K562 (cell line): ENCODE results near the gene CIART. TPM values are rescaled to one million over a fixed set of nuclear protein-coding genes. Genes with fewer than 3 reads are reported as not detected.
A peak's percentile ranks its signal among the peaks of the same experiment; 100 is the strongest.

Source experiments
- ATAC-seq: fragments of 200-7000 bp; cut with Tn5 transposase; 3 replicates; pipeline ENCODE4 v1.9.1; 2020; ENCODE audit warnings: moderate library complexity
- BruUV-seq: library from RNA; stranded (reverse); fragments of 400-500 nt; replicated peaks from 2 replicates; lab custom pipeline; 2021; lab: Mats Ljungman, UMichigan
- CTCF ChIA-PET: fragments of 300-600 bp; formaldehyde crosslinking; extraction: SDS; loops from one replicate; lab custom pipeline; 2021; ENCODE audit warnings: low intra/inter-chr PET ratio; lab: Yijun Ruan, JAX
- POLR2A ChIA-PET: fragments of 300-600, 350-650 bp; sonication (Branson Sonifier 250); formaldehyde crosslinking; extraction: SDS; loops from one replicate; lab custom pipeline; 2021; ENCODE audit warnings: antibody characterized with exemption, inconsistent platforms; lab: Yijun Ruan, JAX
- DNase-seq, 4 experiments: peaks; one replicate each; pipeline versions ENCODE4 v3.0.0 to v3.0.0-alpha.2; 2011 to 2018; ENCODE audit warnings: low spot score in 3 of 4, mixed read lengths in 3 of 4; ENCODE audit errors: extremely low read depth in 1 of 4
- FAIRE-seq: peaks from 2 replicates; lab custom pipeline; 2011; peaks lifted over from hg19 to GRCh38; lab: Jason Lieb, UNC
- H2AFZ ChIP-seq: 2 replicates; pipeline ENCODE4 v1.6.0; 2011; ENCODE audit warnings: low read depth, low read length, control low read depth, inconsistent platforms
- H3K27ac ChIP-seq: fragments of 200-600 bp; 3 replicates; pipeline ENCODE4 v1.8.0; 2011; ENCODE audit warnings: low read depth, mild to moderate bottlenecking, control low read depth, inconsistent platforms, low read length, moderate library complexity, mixed read lengths; ENCODE audit errors: extremely low read depth
- H3K27me3 ChIP-seq, 2 experiments: fragments of 300-600 bp in 1 of 2; 2 replicates in 1 of 2; 3 replicates in 1 of 2; pipeline versions ENCODE4 v1.6.0 to v1.8.0; 2011; ENCODE audit warnings: inconsistent platforms in 2 of 2, low read length in 2 of 2, mild to moderate bottlenecking in 1 of 2, mixed read lengths in 1 of 2, moderate library complexity in 1 of 2; ENCODE audit not compliant: control insufficient read depth in 2 of 2, insufficient read depth in 2 of 2
- H3K36me3 ChIP-seq: fragments of 300-600 bp; 3 replicates; pipeline ENCODE4 v1.8.0; 2011; ENCODE audit warnings: mild to moderate bottlenecking, low read length, inconsistent platforms; ENCODE audit not compliant: control insufficient read depth, insufficient read depth
- H3K4me1 ChIP-seq, 2 experiments: fragments of 200-600 bp in 1 of 2; replicated peaks in 1 of 2; 2 replicates in 1 of 2; 3 replicates in 1 of 2; pipeline versions ENCODE4 v1.5.1 to v1.8.0; 2011; ENCODE audit warnings: inconsistent platforms in 2 of 2, low read length in 2 of 2, mild to moderate bottlenecking in 1 of 2, mixed read lengths in 1 of 2, moderate library complexity in 1 of 2; ENCODE audit not compliant: control insufficient read depth in 2 of 2, insufficient read depth in 2 of 2
- H3K4me2 ChIP-seq: 2 replicates; pipeline ENCODE4 v1.6.1; 2011; ENCODE audit warnings: low read length, control low read depth, inconsistent platforms, mixed read lengths; ENCODE audit not compliant: insufficient read depth
- H3K4me3 ChIP-seq: fragments of 200-600 bp; sonication (generic), shearing (Covaris generic); 2 replicates; pipeline ENCODE4 v1.5.1; 2016; ENCODE audit warnings: control low read depth, inconsistent platforms
- H3K79me2 ChIP-seq: fragments of 200-600 bp; 3 replicates; pipeline ENCODE4 v1.8.0; 2011; ENCODE audit warnings: low read length, inconsistent platforms; ENCODE audit not compliant: control insufficient read depth, insufficient read depth
- H3K9ac ChIP-seq, 2 experiments: 2 replicates each; pipeline versions ENCODE4 v1.6.0 to v1.6.1; 2011; ENCODE audit warnings: low read depth in 2 of 2, low read length in 2 of 2, control low read depth in 1 of 2, inconsistent platforms in 1 of 2, mild to moderate bottlenecking in 1 of 2, mixed read lengths in 1 of 2; ENCODE audit not compliant: insufficient read depth in 1 of 2
- H3K9me1 ChIP-seq: one replicate; pipeline ENCODE4 v1.6.0; 2011; ENCODE audit warnings: inconsistent platforms, mild to moderate bottlenecking, low read length, moderate library complexity; ENCODE audit not compliant: control insufficient read depth, insufficient read depth
- H3K9me3 ChIP-seq: replicated peaks from 2 replicates; pipeline ENCODE4 v1.5.1; 2011; ENCODE audit warnings: low read depth, low read length, inconsistent platforms; ENCODE audit not compliant: control insufficient read depth, insufficient read depth
- H4K20me1 ChIP-seq: replicated peaks from 2 replicates; pipeline ENCODE4 v1.6.1; 2011; ENCODE audit warnings: low read length, inconsistent platforms, mixed read lengths; ENCODE audit not compliant: control insufficient read depth, insufficient read depth
- FOSL1 ChIP-seq: fragments of 200-800 bp; sonication (Bioruptor generic); conservative IDR thresholded peaks from 2 replicates; pipeline ENCODE4 v1.6.1; 2016; ENCODE audit warnings: missing genetic modification characterization, missing compliant biosample characterization
- FOXJ3 ChIP-seq: sonication (generic); formaldehyde crosslinking; IDR thresholded peaks from 2 replicates; pipeline ENCODE4 v1.4.0; 2020; ENCODE audit warnings: mild to moderate bottlenecking, missing genetic modification reagents
- GABPA ChIP-seq: fragments of 200-800 bp; sonication (Bioruptor generic); conservative IDR thresholded peaks from 2 replicates; pipeline ENCODE4 v1.6.1; 2016; ENCODE audit warnings: low read depth, missing genetic modification characterization, missing compliant biosample characterization
- SMARCE1 ChIP-seq: fragments of 450-650 bp; IDR thresholded peaks from 2 replicates; pipeline ENCODE4 v1.7.1; 2016; ENCODE audit warnings: mild to moderate bottlenecking
- SREBF1 ChIP-seq: fragments of 150-350 bp; IDR thresholded peaks from 2 replicates; pipeline ENCODE4 v1.6.1; 2014; ENCODE audit warnings: antibody characterized with exemption, low read depth, low read length, borderline replicate concordance
- SRSF3 ChIP-seq: fragments of 200-400 bp; formaldehyde crosslinking; IDR thresholded peaks from 2 replicates; pipeline ENCODE4 v1.6.1; 2016; ENCODE audit warnings: mild to moderate bottlenecking, low read length, moderate library complexity; ENCODE audit not compliant: insufficient read depth
- SRSF7 ChIP-seq: fragments of 200-400 bp; formaldehyde crosslinking; optimal IDR thresholded peaks from 2 replicates; pipeline ENCODE3; 2017; ENCODE audit warnings: mild to moderate bottlenecking, low read depth, low read length
- ZNF57 ChIP-seq: fragments of 450-650 bp; formaldehyde crosslinking; IDR thresholded peaks from 2 replicates; pipeline ENCODE4 v1.4.0; 2020; ENCODE audit warnings: mild to moderate bottlenecking, moderate library complexity
- WGBS: fragments of 100-300 bp; shearing (Covaris generic); methylation state at CpG from one replicate; pipeline ENCODE4 v1.1.6; 2016; ENCODE audit warnings: low coverage, mixed read lengths; ENCODE audit not compliant: insufficient coverage; ENCODE audit errors: missing lambda C conversion rate; 5-methylcytosine and 5-hydroxymethylcytosine counted together
- in situ Hi-C: fragments of 300-500 bp; cut with MboI; formaldehyde crosslinking; loops from 4 replicates; pipeline ENCODE4 v1.15.0; 2018; ENCODE audit warnings: inconsistent platforms, mixed read lengths
- intact Hi-C: fragments of 100-400 bp; cut with micrococcal nuclease; formaldehyde crosslinking; loops from 2 replicates; pipeline ENCODE4 v1.14.2; 2022
- polyA plus RNA-seq, 8 experiments: library from polyadenylated mRNA; depleted of rRNA in 4 of 8; stranded (reverse) in 5 of 8; unstranded in 3 of 8; fragments of >200 nt; fragmentation: Nextera tagmentation in 2 of 8; fragmentation: Illumina TruSeq in 1 of 8; extraction: Ambion mirVana in 2 of 8; extraction: Trizol in 1 of 8; gene quantifications; 2 replicates each; pipeline versions ENCODE4 v1.2.1 to v1.2.3, GENCODE V29; 2011 to 2014; ENCODE audit warnings: inconsistent platforms in 1 of 8, missing spikeins in 1 of 8
- total RNA-seq, 7 experiments: library from RNA; depleted of rRNA in 6 of 7; stranded (reverse); fragments of >200 nt in 6 of 7; fragmentation: Illumina TruSeq in 2 of 7; extraction: Trizol in 2 of 7; gene quantifications; 2 replicates each; pipeline versions ENCODE4 v1.2.1 to v1.2.3, GENCODE V29; 2011 to 2021; ENCODE audit warnings: low replicate concordance in 1 of 7
- TF ChIP-seq, protein P1 (sequence below): fragments of 450-650 bp; formaldehyde crosslinking; IDR thresholded peaks from 2 replicates; pipeline ENCODE4 v1.4.0; 2022; ENCODE audit warnings: missing genetic modification characterization
- TF ChIP-seq, protein P2 (sequence below): sonication (generic); formaldehyde crosslinking; IDR thresholded peaks from 2 replicates; pipeline ENCODE4 v1.8.1; 2023; ENCODE audit warnings: mild to moderate bottlenecking, missing genetic modification reagents
- TF ChIP-seq, protein P3 (sequence below): sonication (generic); formaldehyde crosslinking; IDR thresholded peaks from 2 replicates; pipeline ENCODE4 v1.8.1; 2023; ENCODE audit warnings: mild to moderate bottlenecking, missing genetic modification reagents
- TF ChIP-seq, protein P4 (sequence below): fragments of 450-650 bp; formaldehyde crosslinking; IDR thresholded peaks from 2 replicates; pipeline ENCODE4 v1.4.0; 2020; ENCODE audit warnings: mild to moderate bottlenecking, mixed read lengths

CIART gene
- total and polyA plus RNA-seq, 9 of the 15 experiments (the other 6 are each of a cell fraction or from before 2014, with no cell fraction given) = 0.07 to 0.35 (median 0.19) TPM; not detected in 2

DNA sequence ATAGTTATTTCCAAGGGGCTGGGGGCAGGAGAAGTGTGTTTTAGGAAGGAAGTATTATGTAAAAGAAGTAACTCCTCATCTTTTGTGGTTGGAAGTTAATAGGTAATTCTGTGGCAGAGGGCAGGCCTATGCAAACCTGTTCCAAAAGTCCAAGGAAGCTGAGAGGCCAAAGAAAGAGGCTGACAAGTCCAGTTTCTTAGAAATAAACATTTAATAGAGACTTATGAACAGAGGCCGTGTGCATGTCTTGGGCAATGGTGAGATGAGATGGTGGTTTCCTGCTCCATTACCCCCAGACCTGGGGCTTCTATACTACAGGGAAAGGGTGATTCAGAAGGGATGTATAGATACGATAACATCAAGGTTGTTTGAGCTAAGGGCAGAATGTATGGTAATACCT lies 32.4 kb upstream of the CIART start:
- CTCF ChIA-PET = no interaction called here
- H3K27ac ChIP-seq = no peak overlapping the region
- WGBS = 8% methylated on average over 2 of the region's 2 CpGs
- FAIRE-seq (peak; percentile 32), ATAC-seq (peak; percentile 65), DNase-seq (no peak)
- peak overlapping the region; percentile 2; the same call in 1 of the 2 replicates for H2AFZ ChIP-seq
- H4K20me1 ChIP-seq = no peaks in the 10 kb centered on the region
- no peaks in the 10 kb centered on the region for H3K27me3 ChIP-seq
- no TSS peak for BruUV-seq
- no peaks in the 10 kb centered on the region; a peak in 2 of 5 replicates for H3K4me1 ChIP-seq
- no peak overlapping the region for H3K9ac ChIP-seq
- POLR2A ChIA-PET = no interaction called here
- no peaks in the 10 kb centered on the region for H3K9me3 ChIP-seq
- H3K4me3 ChIP-seq = no peak overlapping the region
- H3K4me2 ChIP-seq = no peak overlapping the region
- H3K79me2 ChIP-seq = no peaks in the 10 kb centered on the region
- no peaks in the 10 kb centered on the region for H3K36me3 ChIP-seq
- in situ Hi-C loops = no loop called here
- intact Hi-C loops = loop anchor here (10.0 kb wide), 1 partner anchor 565 kb away; no protein-coding TSS in a partner anchor
- no peaks in the 10 kb centered on the region for H3K9me1 ChIP-seq
- TF ChIP-seq SREBF1 (no peak), FOSL1 (tag) (no peak), SMARCE1 (no peak), ZNF57 (no peak), FOXJ3 (no peak), SRSF7 (no peak), SRSF3 (no peak), GABPA (tag) (no peak)
- TF ChIP-seq, protein P1, sequence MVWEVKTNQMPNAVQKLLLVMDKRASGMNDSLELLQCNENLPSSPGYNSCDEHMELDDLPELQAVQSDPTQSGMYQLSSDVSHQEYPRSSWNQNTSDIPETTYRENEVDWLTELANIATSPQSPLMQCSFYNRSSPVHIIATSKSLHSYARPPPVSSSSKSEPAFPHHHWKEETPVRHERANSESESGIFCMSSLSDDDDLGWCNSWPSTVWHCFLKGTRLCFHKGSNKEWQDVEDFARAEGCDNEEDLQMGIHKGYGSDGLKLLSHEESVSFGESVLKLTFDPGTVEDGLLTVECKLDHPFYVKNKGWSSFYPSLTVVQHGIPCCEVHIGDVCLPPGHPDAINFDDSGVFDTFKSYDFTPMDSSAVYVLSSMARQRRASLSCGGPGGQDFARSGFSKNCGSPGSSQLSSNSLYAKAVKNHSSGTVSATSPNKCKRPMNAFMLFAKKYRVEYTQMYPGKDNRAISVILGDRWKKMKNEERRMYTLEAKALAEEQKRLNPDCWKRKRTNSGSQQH (CRISPR knock-in tag) = no peak
- TF ChIP-seq, protein P2, sequence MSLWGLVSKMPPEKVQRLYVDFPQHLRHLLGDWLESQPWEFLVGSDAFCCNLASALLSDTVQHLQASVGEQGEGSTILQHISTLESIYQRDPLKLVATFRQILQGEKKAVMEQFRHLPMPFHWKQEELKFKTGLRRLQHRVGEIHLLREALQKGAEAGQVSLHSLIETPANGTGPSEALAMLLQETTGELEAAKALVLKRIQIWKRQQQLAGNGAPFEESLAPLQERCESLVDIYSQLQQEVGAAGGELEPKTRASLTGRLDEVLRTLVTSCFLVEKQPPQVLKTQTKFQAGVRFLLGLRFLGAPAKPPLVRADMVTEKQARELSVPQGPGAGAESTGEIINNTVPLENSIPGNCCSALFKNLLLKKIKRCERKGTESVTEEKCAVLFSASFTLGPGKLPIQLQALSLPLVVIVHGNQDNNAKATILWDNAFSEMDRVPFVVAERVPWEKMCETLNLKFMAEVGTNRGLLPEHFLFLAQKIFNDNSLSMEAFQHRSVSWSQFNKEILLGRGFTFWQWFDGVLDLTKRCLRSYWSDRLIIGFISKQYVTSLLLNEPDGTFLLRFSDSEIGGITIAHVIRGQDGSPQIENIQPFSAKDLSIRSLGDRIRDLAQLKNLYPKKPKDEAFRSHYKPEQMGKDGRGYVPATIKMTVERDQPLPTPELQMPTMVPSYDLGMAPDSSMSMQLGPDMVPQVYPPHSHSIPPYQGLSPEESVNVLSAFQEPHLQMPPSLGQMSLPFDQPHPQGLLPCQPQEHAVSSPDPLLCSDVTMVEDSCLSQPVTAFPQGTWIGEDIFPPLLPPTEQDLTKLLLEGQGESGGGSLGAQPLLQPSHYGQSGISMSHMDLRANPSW (CRISPR knock-in tag) = no peak
- TF ChIP-seq, protein P3, sequence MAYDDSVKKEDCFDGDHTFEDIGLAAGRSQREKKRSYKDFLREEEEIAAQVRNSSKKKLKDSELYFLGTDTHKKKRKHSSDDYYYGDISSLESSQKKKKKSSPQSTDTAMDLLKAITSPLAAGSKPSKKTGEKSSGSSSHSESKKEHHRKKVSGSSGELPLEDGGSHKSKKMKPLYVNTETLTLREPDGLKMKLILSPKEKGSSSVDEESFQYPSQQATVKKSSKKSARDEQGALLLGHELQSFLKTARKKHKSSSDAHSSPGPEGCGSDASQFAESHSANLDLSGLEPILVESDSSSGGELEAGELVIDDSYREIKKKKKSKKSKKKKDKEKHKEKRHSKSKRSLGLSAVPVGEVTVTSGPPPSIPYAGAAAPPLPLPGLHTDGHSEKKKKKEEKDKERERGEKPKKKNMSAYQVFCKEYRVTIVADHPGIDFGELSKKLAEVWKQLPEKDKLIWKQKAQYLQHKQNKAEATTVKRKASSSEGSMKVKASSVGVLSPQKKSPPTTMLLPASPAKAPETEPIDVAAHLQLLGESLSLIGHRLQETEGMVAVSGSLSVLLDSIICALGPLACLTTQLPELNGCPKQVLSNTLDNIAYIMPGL = no peak
- TF ChIP-seq, protein P4, sequence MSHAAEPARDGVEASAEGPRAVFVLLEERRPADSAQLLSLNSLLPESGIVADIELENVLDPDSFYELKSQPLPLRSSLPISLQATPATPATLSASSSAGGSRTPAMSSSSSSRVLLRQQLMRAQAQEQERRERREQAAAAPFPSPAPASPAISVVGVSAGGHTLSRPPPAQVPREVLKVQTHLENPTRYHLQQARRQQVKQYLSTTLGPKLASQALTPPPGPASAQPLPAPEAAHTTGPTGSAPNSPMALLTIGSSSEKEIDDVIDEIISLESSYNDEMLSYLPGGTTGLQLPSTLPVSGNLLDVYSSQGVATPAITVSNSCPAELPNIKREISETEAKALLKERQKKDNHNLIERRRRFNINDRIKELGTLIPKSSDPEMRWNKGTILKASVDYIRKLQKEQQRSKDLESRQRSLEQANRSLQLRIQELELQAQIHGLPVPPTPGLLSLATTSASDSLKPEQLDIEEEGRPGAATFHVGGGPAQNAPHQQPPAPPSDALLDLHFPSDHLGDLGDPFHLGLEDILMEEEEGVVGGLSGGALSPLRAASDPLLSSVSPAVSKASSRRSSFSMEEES (CRISPR knock-in tag) = no peak
